K562 (cell line): ENCODE data around the gene MEGF11. TPM values are rescaled to one million over a fixed set of nuclear protein-coding genes. Genes with fewer than 3 reads are reported as not detected.

Source experiments
- ATAC-seq: fragments of 200-7000 bp; cut with Tn5 transposase; 3 replicates; pipeline ENCODE4 v1.9.1; 2020; ENCODE audit warnings: moderate library complexity
- BruUV-seq: library from RNA; stranded (reverse); fragments of 400-500 nt; replicated peaks from 2 replicates; lab custom pipeline; 2021; lab: Mats Ljungman, UMichigan
- CTCF ChIA-PET: fragments of 300-600 bp; formaldehyde crosslinking; extraction: SDS; loops from one replicate; lab custom pipeline; 2021; ENCODE audit warnings: low intra/inter-chr PET ratio; lab: Yijun Ruan, JAX
- POLR2A ChIA-PET: fragments of 300-600, 350-650 bp; sonication (Branson Sonifier 250); formaldehyde crosslinking; extraction: SDS; loops from one replicate; lab custom pipeline; 2021; ENCODE audit warnings: antibody characterized with exemption, inconsistent platforms; lab: Yijun Ruan, JAX
- DNase-seq, 4 experiments: peaks; one replicate each; pipeline versions ENCODE4 v3.0.0 to v3.0.0-alpha.2; 2011 to 2018; ENCODE audit warnings: low spot score in 3 of 4, mixed read lengths in 3 of 4; ENCODE audit errors: extremely low read depth in 1 of 4
- FAIRE-seq: peaks from 2 replicates; lab custom pipeline; 2011; peaks lifted over from hg19 to GRCh38; lab: Jason Lieb, UNC
- H2AFZ ChIP-seq: 2 replicates; pipeline ENCODE4 v1.6.0; 2011; ENCODE audit warnings: low read depth, low read length, control low read depth, inconsistent platforms
- H3K27ac ChIP-seq: fragments of 200-600 bp; 3 replicates; pipeline ENCODE4 v1.8.0; 2011; ENCODE audit warnings: low read depth, mild to moderate bottlenecking, control low read depth, inconsistent platforms, low read length, moderate library complexity, mixed read lengths; ENCODE audit errors: extremely low read depth
- H3K27me3 ChIP-seq, 2 experiments: fragments of 300-600 bp in 1 of 2; 2 replicates in 1 of 2; 3 replicates in 1 of 2; pipeline versions ENCODE4 v1.6.0 to v1.8.0; 2011; ENCODE audit warnings: inconsistent platforms in 2 of 2, low read length in 2 of 2, mild to moderate bottlenecking in 1 of 2, mixed read lengths in 1 of 2, moderate library complexity in 1 of 2; ENCODE audit not compliant: control insufficient read depth in 2 of 2, insufficient read depth in 2 of 2
- H3K36me3 ChIP-seq: fragments of 300-600 bp; 3 replicates; pipeline ENCODE4 v1.8.0; 2011; ENCODE audit warnings: mild to moderate bottlenecking, low read length, inconsistent platforms; ENCODE audit not compliant: control insufficient read depth, insufficient read depth
- H3K4me1 ChIP-seq, 2 experiments: fragments of 200-600 bp in 1 of 2; replicated peaks in 1 of 2; 2 replicates in 1 of 2; 3 replicates in 1 of 2; pipeline versions ENCODE4 v1.5.1 to v1.8.0; 2011; ENCODE audit warnings: inconsistent platforms in 2 of 2, low read length in 2 of 2, mild to moderate bottlenecking in 1 of 2, mixed read lengths in 1 of 2, moderate library complexity in 1 of 2; ENCODE audit not compliant: control insufficient read depth in 2 of 2, insufficient read depth in 2 of 2
- H3K4me2 ChIP-seq: 2 replicates; pipeline ENCODE4 v1.6.1; 2011; ENCODE audit warnings: low read length, control low read depth, inconsistent platforms, mixed read lengths; ENCODE audit not compliant: insufficient read depth
- H3K4me3 ChIP-seq: fragments of 200-600 bp; sonication (generic), shearing (Covaris generic); 2 replicates; pipeline ENCODE4 v1.5.1; 2016; ENCODE audit warnings: control low read depth, inconsistent platforms
- H3K79me2 ChIP-seq: fragments of 200-600 bp; 3 replicates; pipeline ENCODE4 v1.8.0; 2011; ENCODE audit warnings: low read length, inconsistent platforms; ENCODE audit not compliant: control insufficient read depth, insufficient read depth
- H3K9ac ChIP-seq, 2 experiments: 2 replicates each; pipeline versions ENCODE4 v1.6.0 to v1.6.1; 2011; ENCODE audit warnings: low read depth in 2 of 2, low read length in 2 of 2, control low read depth in 1 of 2, inconsistent platforms in 1 of 2, mild to moderate bottlenecking in 1 of 2, mixed read lengths in 1 of 2; ENCODE audit not compliant: insufficient read depth in 1 of 2
- H3K9me1 ChIP-seq: one replicate; pipeline ENCODE4 v1.6.0; 2011; ENCODE audit warnings: inconsistent platforms, mild to moderate bottlenecking, low read length, moderate library complexity; ENCODE audit not compliant: control insufficient read depth, insufficient read depth
- H3K9me3 ChIP-seq: replicated peaks from 2 replicates; pipeline ENCODE4 v1.5.1; 2011; ENCODE audit warnings: low read depth, low read length, inconsistent platforms; ENCODE audit not compliant: control insufficient read depth, insufficient read depth
- H4K20me1 ChIP-seq: replicated peaks from 2 replicates; pipeline ENCODE4 v1.6.1; 2011; ENCODE audit warnings: low read length, inconsistent platforms, mixed read lengths; ENCODE audit not compliant: control insufficient read depth, insufficient read depth
- GABPB2 ChIP-seq: fragments of 250-450 bp; sonication (Bioruptor Pico); conservative IDR thresholded peaks from 2 replicates; pipeline ENCODE4 v1.5.1; 2021; ENCODE audit warnings: mild to moderate bottlenecking
- SP1 ChIP-seq: sonication (generic); formaldehyde crosslinking; IDR thresholded peaks from 2 replicates; pipeline ENCODE4 v1.8.1; 2022; ENCODE audit warnings: mild to moderate bottlenecking, missing genetic modification reagents
- WGBS: fragments of 100-300 bp; shearing (Covaris generic); methylation state at CpG from one replicate; pipeline ENCODE4 v1.1.6; 2016; ENCODE audit warnings: low coverage, mixed read lengths; ENCODE audit not compliant: insufficient coverage; ENCODE audit errors: missing lambda C conversion rate; 5-methylcytosine and 5-hydroxymethylcytosine counted together
- in situ Hi-C: fragments of 300-500 bp; cut with MboI; formaldehyde crosslinking; loops from 4 replicates; pipeline ENCODE4 v1.15.0; 2018; ENCODE audit warnings: inconsistent platforms, mixed read lengths
- intact Hi-C: fragments of 100-400 bp; cut with micrococcal nuclease; formaldehyde crosslinking; loops from 2 replicates; pipeline ENCODE4 v1.14.2; 2022
- polyA plus RNA-seq, 8 experiments: library from polyadenylated mRNA; depleted of rRNA in 4 of 8; stranded (reverse) in 5 of 8; unstranded in 3 of 8; fragments of >200 nt; fragmentation: Nextera tagmentation in 2 of 8; fragmentation: Illumina TruSeq in 1 of 8; extraction: Ambion mirVana in 2 of 8; extraction: Trizol in 1 of 8; gene quantifications; 2 replicates each; pipeline versions ENCODE4 v1.2.1 to v1.2.3, GENCODE V29; 2011 to 2014; ENCODE audit warnings: inconsistent platforms in 1 of 8, missing spikeins in 1 of 8
- total RNA-seq, 7 experiments: library from RNA; depleted of rRNA in 6 of 7; stranded (reverse); fragments of >200 nt in 6 of 7; fragmentation: Illumina TruSeq in 2 of 7; extraction: Trizol in 2 of 7; gene quantifications; 2 replicates each; pipeline versions ENCODE4 v1.2.1 to v1.2.3, GENCODE V29; 2011 to 2021; ENCODE audit warnings: low replicate concordance in 1 of 7
- TF ChIP-seq, protein P1 (sequence below): fragments of 200-800 bp; sonication (Bioruptor generic); IDR thresholded peaks from 2 replicates; pipeline ENCODE4 v1.6.1; 2017; ENCODE audit warnings: missing genetic modification characterization, missing compliant biosample characterization
- TF ChIP-seq, protein P2 (sequence below): IDR thresholded peaks from 2 replicates; pipeline ENCODE4 v1.6.1; 2011; ENCODE audit warnings: borderline replicate concordance, low read depth, mild to moderate bottlenecking, moderate library complexity, low read length; ENCODE audit not compliant: insufficient read depth, poor library complexity, severe bottlenecking

The MEGF11 gene
- total and polyA plus RNA-seq, 9 of the 15 experiments (the other 6 are each of a cell fraction or from before 2014, with no cell fraction given) = 0.06 to 0.23 (median 0.20) TPM; not detected in 6

GRCh38 chr15:66114863-66115425 is 138.6 kb downstream of the MEGF11 start:
- no peaks in the 10 kb centered on the region for H3K36me3 ChIP-seq
- no peaks in the 10 kb centered on the region for H3K4me1 ChIP-seq
- no peak overlapping the region for H3K27ac ChIP-seq
- no peak overlapping the region for H2AFZ ChIP-seq
- in situ Hi-C loops = no loop called here
- ChIA-PET CTCF (no interaction called here), POLR2A (interaction anchor here (0.5 to 1.4 kb wide), 2 partner anchors 10 to 51 kb away, joined by 3 read pairs; no protein-coding TSS in a partner anchor)
- no peaks in the 10 kb centered on the region for H3K9me1 ChIP-seq
- 0% methylated on average over 8 of the region's 8 CpGs for WGBS
- BruUV-seq = no TSS peak
- H3K9me3 ChIP-seq = no peaks in the 10 kb centered on the region
- intact Hi-C loops = no loop called here
- H3K9ac ChIP-seq = no peak overlapping the region
- ATAC-seq (no peak), DNase-seq (no peak), FAIRE-seq (no peak)
- no peak overlapping the region for H3K4me3 ChIP-seq
- peaks cover 40 to 66% of the 10 kb centered on the region in 2 experiments for H3K27me3 ChIP-seq
- H3K4me2 ChIP-seq = no peak overlapping the region
- H4K20me1 ChIP-seq = peaks cover 11% of the 10 kb centered on the region
- no peaks in the 10 kb centered on the region for H3K79me2 ChIP-seq
- TF ChIP-seq SP1 (CRISPR knock-in tag) = no peak
- TF ChIP-seq, protein P1, sequence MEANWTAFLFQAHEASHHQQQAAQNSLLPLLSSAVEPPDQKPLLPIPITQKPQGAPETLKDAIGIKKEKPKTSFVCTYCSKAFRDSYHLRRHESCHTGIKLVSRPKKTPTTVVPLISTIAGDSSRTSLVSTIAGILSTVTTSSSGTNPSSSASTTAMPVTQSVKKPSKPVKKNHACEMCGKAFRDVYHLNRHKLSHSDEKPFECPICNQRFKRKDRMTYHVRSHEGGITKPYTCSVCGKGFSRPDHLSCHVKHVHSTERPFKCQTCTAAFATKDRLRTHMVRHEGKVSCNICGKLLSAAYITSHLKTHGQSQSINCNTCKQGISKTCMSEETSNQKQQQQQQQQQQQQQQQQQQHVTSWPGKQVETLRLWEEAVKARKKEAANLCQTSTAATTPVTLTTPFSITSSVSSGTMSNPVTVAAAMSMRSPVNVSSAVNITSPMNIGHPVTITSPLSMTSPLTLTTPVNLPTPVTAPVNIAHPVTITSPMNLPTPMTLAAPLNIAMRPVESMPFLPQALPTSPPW (CRISPR knock-in tag) = no peak
- TF ChIP-seq, protein P2, sequence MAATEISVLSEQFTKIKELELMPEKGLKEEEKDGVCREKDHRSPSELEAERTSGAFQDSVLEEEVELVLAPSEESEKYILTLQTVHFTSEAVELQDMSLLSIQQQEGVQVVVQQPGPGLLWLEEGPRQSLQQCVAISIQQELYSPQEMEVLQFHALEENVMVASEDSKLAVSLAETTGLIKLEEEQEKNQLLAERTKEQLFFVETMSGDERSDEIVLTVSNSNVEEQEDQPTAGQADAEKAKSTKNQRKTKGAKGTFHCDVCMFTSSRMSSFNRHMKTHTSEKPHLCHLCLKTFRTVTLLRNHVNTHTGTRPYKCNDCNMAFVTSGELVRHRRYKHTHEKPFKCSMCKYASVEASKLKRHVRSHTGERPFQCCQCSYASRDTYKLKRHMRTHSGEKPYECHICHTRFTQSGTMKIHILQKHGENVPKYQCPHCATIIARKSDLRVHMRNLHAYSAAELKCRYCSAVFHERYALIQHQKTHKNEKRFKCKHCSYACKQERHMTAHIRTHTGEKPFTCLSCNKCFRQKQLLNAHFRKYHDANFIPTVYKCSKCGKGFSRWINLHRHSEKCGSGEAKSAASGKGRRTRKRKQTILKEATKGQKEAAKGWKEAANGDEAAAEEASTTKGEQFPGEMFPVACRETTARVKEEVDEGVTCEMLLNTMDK = no peak
- no peak for TF ChIP-seq GABPB2 (CRISPR knock-in tag)
